ENCODE measurements around the gene TNPO1.
"Not testable (repeated sequence)": the region's sequence is repeated elsewhere in the genome, so short reads cannot be mapped to it uniquely, and the experiment has no call there.

Gene TNPO1

GRCh38 chr5:72816284-72817075 is at the start of gene TNPO1:
TNPO1 (plus strand) TSS chr5:72816661; CDS start chr5:72816738, 77 bp downstream.
- DNase-seq: peak; percentile 98

- no peak for DNase-seq
These were observed 49.0 kb upstream of the TNPO1 start for GRCh38 chr5:72767289-72768010.

GRCh38 chr5:72770266-72770665 is 46.2 kb upstream of the TNPO1 start:
- no peak for DNase-seq

GRCh38 chr5:72776684-72777083 is 39.8 kb upstream of the TNPO1 start:
- no peak for DNase-seq

GRCh38 chr5:72779520-72779919 is 36.9 kb upstream of the TNPO1 start:
- DNase-seq: no peak

- DNase-seq: no peak
These were observed 33.1 kb upstream of the TNPO1 start for GRCh38 chr5:72783354-72783753.

GRCh38 chr5:72784129-72784528 is 32.3 kb upstream of the TNPO1 start:
- no peak for DNase-seq

GRCh38 chr5:72785801-72786200 is 30.7 kb upstream of the TNPO1 start:
- DNase-seq: no peak

GRCh38 chr5:72786676-72787075 is 29.8 kb upstream of the TNPO1 start:
- no peak for DNase-seq

GRCh38 chr5:72788866-72789505 is 27.5 kb upstream of the TNPO1 start:
- DNase-seq: no peak

GRCh38 chr5:72790186-72790585 is 26.3 kb upstream of the TNPO1 start:
- no peak for DNase-seq

- DNase-seq: not testable (repeated sequence)
These were observed 23.8 kb upstream of the TNPO1 start for GRCh38 chr5:72792662-72793061.

GRCh38 chr5:72796001-72796400 is 20.5 kb upstream of the TNPO1 start:
- no peak for DNase-seq

- DNase-seq: no peak
These were observed 16.7 kb upstream of the TNPO1 start for GRCh38 chr5:72799721-72800120.

- not testable (repeated sequence) for DNase-seq
These were observed 7.8 kb upstream of the TNPO1 start for GRCh38 chr5:72808637-72809036.

GRCh38 chr5:72811849-72812248 is 4.6 kb upstream of the TNPO1 start:
- no peak for DNase-seq

GRCh38 chr5:72812488-72812887 is 4.0 kb upstream of the TNPO1 start:
- no peak for DNase-seq

GRCh38 chr5:72814104-72814503 is 2.4 kb upstream of the TNPO1 start:
- no peak for DNase-seq

- DNase-seq: no peak
These were observed 1.6 kb upstream of the TNPO1 start for GRCh38 chr5:72814864-72815263.

GRCh38 chr5:72815580-72816283 is 729 bp upstream of the TNPO1 start:
- no peak for DNase-seq

- peak; percentile 81 for DNase-seq
These were observed 618 bp downstream of the TNPO1 start for GRCh38 chr5:72817076-72817481.

GRCh38 chr5:72817671-72818266 is 1.3 kb downstream of the TNPO1 start:
- DNase-seq: no peak

Measured in islet precursor cell (in vitro differentiated cells).